ENCODE measurements around the gene AEBP2.
"Not testable (repeated sequence)": the region's sequence is repeated elsewhere in the genome, so short reads cannot be mapped to it uniquely, and the experiment has no call there.

GRCh38 chr12:19552441-19553097 is 113.3 kb downstream of the AEBP2 start:
- not testable (repeated sequence) for TF ChIP-seq CTCF, POLR2A (IDR thresholded peaks at IDR 0.05)
